Breast epithelium (tissue), 3 donors: ENCODE results near the gene SIAH1.

Experiments used
- POLR2A ChIP-seq: fragments of 450-650 bp; IDR thresholded peaks from one replicate; pipeline ENCODE4 v1.6.1; 2016; ENCODE audit warnings: antibody characterized with exemption, mild to moderate bottlenecking, moderate library complexity
- POLR2AphosphoS5 ChIP-seq, 3 donors: sonication (generic); formaldehyde crosslinking; IDR thresholded peaks; one replicate each; pipeline ENCODE4 v1.6.1; 2017; ENCODE audit warnings: antibody characterized with exemption in 3 of 3
- TF ChIP-seq, protein P1 (sequence below), 3 donors: fragments of 450-650 bp; IDR thresholded peaks; one replicate each; pipeline ENCODE4 v1.5.1; 2016 to 2017; ENCODE audit warnings: antibody characterized with exemption in 3 of 3, mild to moderate bottlenecking in 3 of 3, moderate library complexity in 3 of 3

DNA sequence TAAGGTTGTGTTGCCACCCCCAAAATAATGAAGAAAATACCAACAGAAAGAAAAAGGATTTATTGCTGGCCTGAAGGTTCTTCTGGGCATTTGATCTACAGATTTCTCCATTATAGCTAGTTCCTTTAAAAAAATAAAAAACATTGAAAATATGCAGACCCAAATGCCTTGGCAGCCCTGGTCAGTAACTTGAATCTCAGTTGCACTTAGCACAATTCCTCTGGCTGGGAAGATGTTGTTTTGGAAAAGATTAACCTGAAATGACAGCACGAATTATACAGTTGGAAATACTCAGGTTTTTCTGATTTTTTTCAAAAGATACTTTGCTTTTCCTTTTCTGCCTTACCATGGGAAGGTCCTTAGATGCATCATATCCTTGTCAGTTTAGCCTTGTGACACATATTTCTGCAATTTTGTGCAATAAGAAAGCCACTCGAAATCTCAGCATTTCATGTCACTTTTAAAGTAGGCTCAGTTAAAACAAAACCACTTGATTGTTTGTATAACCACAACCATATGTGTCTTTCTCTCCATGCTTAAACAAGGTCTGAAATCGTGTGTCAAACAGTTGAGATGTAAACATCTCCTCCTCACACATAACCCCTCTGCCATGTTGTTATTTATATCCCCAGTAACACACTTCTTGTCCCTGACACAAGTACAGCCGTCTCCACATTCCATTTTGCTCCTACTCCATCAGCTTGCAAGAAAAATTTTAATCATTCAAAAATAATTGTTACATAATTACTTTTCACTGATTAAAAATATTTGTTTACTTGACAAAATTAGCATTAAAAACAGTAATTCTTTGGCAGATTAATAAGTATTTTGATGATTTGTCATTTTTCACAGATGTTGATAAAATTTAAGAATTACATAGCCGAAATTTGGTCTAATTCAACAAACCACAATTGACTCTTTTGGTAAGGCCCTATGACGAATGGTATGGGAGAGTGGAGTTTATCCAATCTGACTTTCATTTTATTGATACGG is 61.1 kb downstream of the SIAH1 start:
- TF ChIP-seq, protein P1, sequence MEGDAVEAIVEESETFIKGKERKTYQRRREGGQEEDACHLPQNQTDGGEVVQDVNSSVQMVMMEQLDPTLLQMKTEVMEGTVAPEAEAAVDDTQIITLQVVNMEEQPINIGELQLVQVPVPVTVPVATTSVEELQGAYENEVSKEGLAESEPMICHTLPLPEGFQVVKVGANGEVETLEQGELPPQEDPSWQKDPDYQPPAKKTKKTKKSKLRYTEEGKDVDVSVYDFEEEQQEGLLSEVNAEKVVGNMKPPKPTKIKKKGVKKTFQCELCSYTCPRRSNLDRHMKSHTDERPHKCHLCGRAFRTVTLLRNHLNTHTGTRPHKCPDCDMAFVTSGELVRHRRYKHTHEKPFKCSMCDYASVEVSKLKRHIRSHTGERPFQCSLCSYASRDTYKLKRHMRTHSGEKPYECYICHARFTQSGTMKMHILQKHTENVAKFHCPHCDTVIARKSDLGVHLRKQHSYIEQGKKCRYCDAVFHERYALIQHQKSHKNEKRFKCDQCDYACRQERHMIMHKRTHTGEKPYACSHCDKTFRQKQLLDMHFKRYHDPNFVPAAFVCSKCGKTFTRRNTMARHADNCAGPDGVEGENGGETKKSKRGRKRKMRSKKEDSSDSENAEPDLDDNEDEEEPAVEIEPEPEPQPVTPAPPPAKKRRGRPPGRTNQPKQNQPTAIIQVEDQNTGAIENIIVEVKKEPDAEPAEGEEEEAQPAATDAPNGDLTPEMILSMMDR (IDR thresholded peaks at IDR 0.05): no peak
- TF ChIP-seq POLR2AphosphoS5 (IDR thresholded peaks at IDR 0.05) (no peak), POLR2A (no peak)
